ENCODE results near the gene ANP32E. TPM values are rescaled to one million over a fixed set of nuclear protein-coding genes. Genes with fewer than 3 reads are reported as not detected.

Gene ANP32E
- total RNA-seq, 1 experiment from 2014 or later = 95.1 TPM

DNA sequence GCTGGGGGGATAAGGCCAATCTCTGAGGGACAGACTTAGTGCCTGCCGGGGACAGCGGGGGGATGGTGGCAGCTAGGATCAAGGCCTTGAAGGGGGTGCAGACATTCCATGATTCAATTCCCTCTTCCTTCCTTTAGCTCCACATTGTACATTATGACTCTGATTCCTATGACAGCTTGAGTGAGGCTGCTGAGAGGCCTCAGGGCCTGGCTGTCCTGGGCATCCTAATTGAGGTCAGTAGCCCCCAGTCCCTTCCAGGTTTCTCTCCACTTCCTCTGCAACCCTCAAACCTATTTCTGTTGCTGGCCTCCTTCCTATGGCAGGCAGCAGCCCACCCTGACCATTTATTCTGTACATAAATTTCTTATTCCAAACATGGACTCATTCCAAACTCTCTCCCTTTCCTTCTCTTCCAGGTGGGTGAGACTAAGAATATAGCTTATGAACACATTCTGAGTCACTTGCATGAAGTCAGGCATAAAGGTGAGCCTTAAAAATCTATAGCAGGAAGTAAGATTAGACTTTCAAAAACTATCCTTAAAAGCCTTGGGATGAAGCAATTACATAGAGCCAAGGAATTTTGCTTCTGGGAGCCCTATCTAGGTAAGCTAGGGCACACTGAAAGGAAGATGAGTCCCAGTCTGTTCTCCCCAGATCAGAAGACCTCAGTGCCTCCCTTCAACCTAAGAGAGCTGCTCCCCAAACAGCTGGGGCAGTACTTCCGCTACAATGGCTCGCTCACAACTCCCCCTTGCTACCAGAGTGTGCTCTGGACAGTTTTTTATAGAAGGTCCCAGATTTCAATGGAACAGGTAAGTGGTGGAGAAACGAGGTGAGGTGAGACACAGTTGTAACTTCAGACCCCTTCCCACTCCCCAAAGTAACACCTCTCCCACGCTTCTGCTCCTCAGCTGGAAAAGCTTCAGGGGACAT, 26.7 kb upstream of the ANP32E start:
- Histone ChIP-seq H3K4me2 (ENCODE audit: low read length) (peak overlapping the region; percentile 63), H4K20me1 (ENCODE audit: insufficient read depth) (no peaks in the 10 kb centered on the region), H3K9ac (ENCODE audit: low read length) (peak overlapping the region; percentile 34), H3K79me2 (ENCODE audit: insufficient read depth, low read length) (peaks cover 10% of the 10 kb centered on the region), H3K36me3 (ENCODE audit: control insufficient read depth in 1 of 2, insufficient read depth in 2 of 2, low read length in 2 of 2) (peaks cover 3 to 15% of the 10 kb centered on the region in 2 experiments; a peak in 2 of 4 replicates), H2AFZ (ENCODE audit: low read depth, low read length, poor library complexity, severe bottlenecking) (no peak overlapping the region), H3K27ac (ENCODE audit: low read depth, low read length) (peak overlapping the region; percentile 34; the same call in 1 of the 2 replicates), H3K4me1 (ENCODE audit: control insufficient read depth in 1 of 2, insufficient read depth in 2 of 2, low read length in 2 of 2) (peaks cover 27 to 49% of the 10 kb centered on the region in 2 experiments), H3K9me2 (ENCODE audit: insufficient read depth) (no peaks in the 10 kb centered on the region), H3K27me3 (ENCODE audit: insufficient read depth, low read length) (no peaks in the 10 kb centered on the region), H3K4me3 (replicated peaks in 1 of 2; ENCODE audit: low read depth in 1 of 2, low read length in 2 of 2) (no peak overlapping the region), H3K9me3 (ENCODE audit: control insufficient read depth in 1 of 2, insufficient read depth in 1 of 2, low read depth in 1 of 2, low read length in 2 of 2) (no peaks in the 10 kb centered on the region)
- BruUV-seq (replicated peaks) = no TSS peak
- DNase-seq (ENCODE audit: low read depth, low spot score) = no peak
- RAD21 ChIA-PET (ENCODE audit: low non-redundant PET in 1 of 2, low total read pairs in 2 of 2, uncharacterized antibody in 2 of 2, unreplicated experiment in 2 of 2) = no interaction called here
- POLR2A ChIA-PET = no interaction called here
- TF ChIP-seq FOSL1 (IDR thresholded peaks at IDR 0.05; ENCODE audit: low read depth) (peak; percentile 60), JUND (IDR thresholded peaks at IDR 0.05) (no peak; the same call in none of the 2 replicates), SP1 (IDR thresholded peaks at IDR 0.05; ENCODE audit: low read depth) (peak; percentile 40)
- intact Hi-C loops (cut with micrococcal nuclease) = no loop called here
- CTCF ChIA-PET = interaction anchor here (0.8 kb wide), 1 partner anchor 10 kb away, joined by 3 read pairs; the partner anchor contains the start of gene C1orf54
- no peak; the same call in 1 of the 2 replicates for ATAC-seq

DNA sequence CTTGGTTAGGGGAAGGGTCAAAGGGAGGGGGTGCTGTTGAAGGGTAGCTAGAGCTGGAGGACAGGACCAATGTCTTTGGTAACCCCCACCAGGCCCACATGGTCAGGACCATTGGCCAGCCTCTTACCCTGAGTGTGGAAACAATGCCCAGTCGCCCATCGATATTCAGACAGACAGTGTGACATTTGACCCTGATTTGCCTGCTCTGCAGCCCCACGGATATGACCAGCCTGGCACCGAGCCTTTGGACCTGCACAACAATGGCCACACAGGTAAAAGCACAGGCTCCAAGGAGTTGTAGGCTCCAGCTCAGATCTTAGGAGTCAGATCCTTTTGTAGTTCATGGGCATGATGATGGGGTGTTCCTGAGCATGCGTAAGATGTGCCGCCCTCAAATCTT, 25.5 kb upstream of the ANP32E start:
- peaks cover 23 to 49% of the 10 kb centered on the region in 2 experiments for H3K4me1 ChIP-seq (ENCODE audit: control insufficient read depth in 1 of 2, insufficient read depth in 2 of 2, low read length in 2 of 2)
- peaks cover 3 to 9% of the 10 kb centered on the region in 2 experiments; a peak in 2 of 4 replicates for H3K36me3 ChIP-seq (ENCODE audit: control insufficient read depth in 1 of 2, insufficient read depth in 2 of 2, low read length in 2 of 2)
- no peaks in the 10 kb centered on the region for H3K9me3 ChIP-seq (ENCODE audit: control insufficient read depth in 1 of 2, insufficient read depth in 1 of 2, low read depth in 1 of 2, low read length in 2 of 2)
- no TSS peak for BruUV-seq (replicated peaks)
- H3K4me3 ChIP-seq (replicated peaks in 1 of 2; ENCODE audit: low read depth in 1 of 2, low read length in 2 of 2) = no peak overlapping the region
- intact Hi-C loops (cut with micrococcal nuclease) = no loop called here
- CTCF ChIA-PET = no interaction called here
- H3K27ac ChIP-seq (ENCODE audit: low read depth, low read length) = no peak overlapping the region
- no peaks in the 10 kb centered on the region for H3K9me2 ChIP-seq (ENCODE audit: insufficient read depth)
- H3K79me2 ChIP-seq (ENCODE audit: insufficient read depth, low read length) = no peaks in the 10 kb centered on the region
- H4K20me1 ChIP-seq (ENCODE audit: insufficient read depth) = no peaks in the 10 kb centered on the region
- H3K9ac ChIP-seq (ENCODE audit: low read length) = no peak overlapping the region
- no peaks in the 10 kb centered on the region for H3K27me3 ChIP-seq (ENCODE audit: insufficient read depth, low read length)
- no peak for DNase-seq (ENCODE audit: low read depth, low spot score)
- POLR2A ChIA-PET = no interaction called here
- H3K4me2 ChIP-seq (ENCODE audit: low read length) = no peak overlapping the region
- no peak overlapping the region for H2AFZ ChIP-seq (ENCODE audit: low read depth, low read length, poor library complexity, severe bottlenecking)
- RAD21 ChIA-PET (ENCODE audit: low non-redundant PET in 1 of 2, low total read pairs in 2 of 2, uncharacterized antibody in 2 of 2, unreplicated experiment in 2 of 2) = no interaction called here
- ATAC-seq = no peak
- TF ChIP-seq, protein P1, sequence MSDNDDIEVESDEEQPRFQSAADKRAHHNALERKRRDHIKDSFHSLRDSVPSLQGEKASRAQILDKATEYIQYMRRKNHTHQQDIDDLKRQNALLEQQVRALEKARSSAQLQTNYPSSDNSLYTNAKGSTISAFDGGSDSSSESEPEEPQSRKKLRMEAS (IDR thresholded peaks at IDR 0.05) = no peak
- TF ChIP-seq, protein P2, sequence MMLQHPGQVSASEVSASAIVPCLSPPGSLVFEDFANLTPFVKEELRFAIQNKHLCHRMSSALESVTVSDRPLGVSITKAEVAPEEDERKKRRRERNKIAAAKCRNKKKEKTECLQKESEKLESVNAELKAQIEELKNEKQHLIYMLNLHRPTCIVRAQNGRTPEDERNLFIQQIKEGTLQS (IDR thresholded peaks at IDR 0.05) = no peak
- TF ChIP-seq, protein P3, sequence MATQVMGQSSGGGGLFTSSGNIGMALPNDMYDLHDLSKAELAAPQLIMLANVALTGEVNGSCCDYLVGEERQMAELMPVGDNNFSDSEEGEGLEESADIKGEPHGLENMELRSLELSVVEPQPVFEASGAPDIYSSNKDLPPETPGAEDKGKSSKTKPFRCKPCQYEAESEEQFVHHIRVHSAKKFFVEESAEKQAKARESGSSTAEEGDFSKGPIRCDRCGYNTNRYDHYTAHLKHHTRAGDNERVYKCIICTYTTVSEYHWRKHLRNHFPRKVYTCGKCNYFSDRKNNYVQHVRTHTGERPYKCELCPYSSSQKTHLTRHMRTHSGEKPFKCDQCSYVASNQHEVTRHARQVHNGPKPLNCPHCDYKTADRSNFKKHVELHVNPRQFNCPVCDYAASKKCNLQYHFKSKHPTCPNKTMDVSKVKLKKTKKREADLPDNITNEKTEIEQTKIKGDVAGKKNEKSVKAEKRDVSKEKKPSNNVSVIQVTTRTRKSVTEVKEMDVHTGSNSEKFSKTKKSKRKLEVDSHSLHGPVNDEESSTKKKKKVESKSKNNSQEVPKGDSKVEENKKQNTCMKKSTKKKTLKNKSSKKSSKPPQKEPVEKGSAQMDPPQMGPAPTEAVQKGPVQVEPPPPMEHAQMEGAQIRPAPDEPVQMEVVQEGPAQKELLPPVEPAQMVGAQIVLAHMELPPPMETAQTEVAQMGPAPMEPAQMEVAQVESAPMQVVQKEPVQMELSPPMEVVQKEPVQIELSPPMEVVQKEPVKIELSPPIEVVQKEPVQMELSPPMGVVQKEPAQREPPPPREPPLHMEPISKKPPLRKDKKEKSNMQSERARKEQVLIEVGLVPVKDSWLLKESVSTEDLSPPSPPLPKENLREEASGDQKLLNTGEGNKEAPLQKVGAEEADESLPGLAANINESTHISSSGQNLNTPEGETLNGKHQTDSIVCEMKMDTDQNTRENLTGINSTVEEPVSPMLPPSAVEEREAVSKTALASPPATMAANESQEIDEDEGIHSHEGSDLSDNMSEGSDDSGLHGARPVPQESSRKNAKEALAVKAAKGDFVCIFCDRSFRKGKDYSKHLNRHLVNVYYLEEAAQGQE (IDR thresholded peaks at IDR 0.05; ENCODE audit: low read depth) = no peak
- TF ChIP-seq SRF (IDR thresholded peaks at IDR 0.05; ENCODE audit: low read depth) = no peak
- TF ChIP-seq RAD21 (IDR thresholded peaks at IDR 0.05; ENCODE audit: low read depth) = no peak
- no peak for TF ChIP-seq ELF1 (IDR thresholded peaks at IDR 0.05; ENCODE audit: borderline replicate concordance, low read depth)
- TF ChIP-seq SIN3A (IDR thresholded peaks at IDR 0.05; ENCODE audit: low read depth) = no peak
- TF ChIP-seq EZH2 (IDR thresholded peaks at IDR 0.05) = no peak
- no peak for TF ChIP-seq EGR1 (IDR thresholded peaks at IDR 0.05; ENCODE audit: low read depth)
- TF ChIP-seq, protein P4, sequence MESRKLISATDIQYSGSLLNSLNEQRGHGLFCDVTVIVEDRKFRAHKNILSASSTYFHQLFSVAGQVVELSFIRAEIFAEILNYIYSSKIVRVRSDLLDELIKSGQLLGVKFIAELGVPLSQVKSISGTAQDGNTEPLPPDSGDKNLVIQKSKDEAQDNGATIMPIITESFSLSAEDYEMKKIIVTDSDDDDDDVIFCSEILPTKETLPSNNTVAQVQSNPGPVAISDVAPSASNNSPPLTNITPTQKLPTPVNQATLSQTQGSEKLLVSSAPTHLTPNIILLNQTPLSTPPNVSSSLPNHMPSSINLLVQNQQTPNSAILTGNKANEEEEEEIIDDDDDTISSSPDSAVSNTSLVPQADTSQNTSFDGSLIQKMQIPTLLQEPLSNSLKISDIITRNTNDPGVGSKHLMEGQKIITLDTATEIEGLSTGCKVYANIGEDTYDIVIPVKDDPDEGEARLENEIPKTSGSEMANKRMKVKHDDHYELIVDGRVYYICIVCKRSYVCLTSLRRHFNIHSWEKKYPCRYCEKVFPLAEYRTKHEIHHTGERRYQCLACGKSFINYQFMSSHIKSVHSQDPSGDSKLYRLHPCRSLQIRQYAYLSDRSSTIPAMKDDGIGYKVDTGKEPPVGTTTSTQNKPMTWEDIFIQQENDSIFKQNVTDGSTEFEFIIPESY (IDR thresholded peaks at IDR 0.05; ENCODE audit: extremely low read depth, insufficient replicate concordance, low read length) = no peak
- no peak for TF ChIP-seq POLR2AphosphoS5 (IDR thresholded peaks at IDR 0.05; ENCODE audit: low read depth, low read length)
- no peak for TF ChIP-seq SP1 (IDR thresholded peaks at IDR 0.05; ENCODE audit: low read depth)
